WTC11 (cell line): ENCODE data around the gene TANGO6. TPM values are rescaled to one million over a fixed set of nuclear protein-coding genes. Genes with fewer than 3 reads are reported as not detected.

Experiments used
- ATAC-seq: fragments of 200-7000 bp; cut with Tn5 transposase; 2 replicates; pipeline ENCODE4 v1.10.0; 2021; ENCODE audit warnings: mild to moderate bottlenecking, moderate library complexity
- CTCF ChIA-PET: fragments of 300-600 bp; sonication (Branson Sonifier 250); formaldehyde crosslinking; loops from one replicate; lab custom pipeline; 2021; ENCODE audit warnings: antibody characterized with exemption; lab: Charles Lee
- POLR2A ChIA-PET: fragments of 350-600 bp; sonication (Branson Sonifier 250); formaldehyde crosslinking; loops from one replicate; lab custom pipeline; 2021; ENCODE audit warnings: antibody characterized with exemption; lab: Charles Lee
- DNase-seq: peaks from one replicate; pipeline ENCODE4 v3.0.0; 2021; ENCODE audit warnings: low spot score
- H3K27ac Mint-ChIP-seq: 2 replicates; pipeline ENCODE4 v1.8.0; 2021; ENCODE audit warnings: mixed read lengths
- H3K27me3 Mint-ChIP-seq: 2 replicates; pipeline ENCODE4 v1.8.0; 2021; ENCODE audit warnings: low read depth, mild to moderate bottlenecking, moderate library complexity, mixed read lengths
- H3K36me3 Mint-ChIP-seq: 2 replicates; pipeline ENCODE4 v1.8.0; 2021; ENCODE audit warnings: mixed read lengths
- H3K4me1 Mint-ChIP-seq: 2 replicates; pipeline ENCODE4 v1.8.0; 2022; ENCODE audit warnings: mixed read lengths
- H3K4me3 Mint-ChIP-seq: 2 replicates; pipeline ENCODE4 v1.8.0; 2021; ENCODE audit warnings: mild to moderate bottlenecking, moderate library complexity, mixed read lengths
- H3K9me3 Mint-ChIP-seq: 2 replicates; pipeline ENCODE4 v1.8.0; 2021; ENCODE audit warnings: mixed read lengths
- CDX4 ChIP-seq: fragments of 250-450 bp; sonication (Bioruptor Pico); IDR thresholded peaks from 2 replicates; pipeline ENCODE4 v1.9.0; 2021; ENCODE audit warnings: moderate library complexity, mild to moderate bottlenecking, inconsistent platforms, borderline replicate concordance
- CTCF ChIP-seq: fragments of 200-600 bp; IDR thresholded peaks from 2 replicates; pipeline ENCODE4 v1.8.0; 2022; ENCODE audit warnings: antibody characterized with exemption
- MYBL2 ChIP-seq: sonication (generic); formaldehyde crosslinking; IDR thresholded peaks from 2 replicates; pipeline ENCODE4 v1.8.1; 2023; ENCODE audit warnings: mild to moderate bottlenecking, moderate library complexity, missing genetic modification reagents
- NR1H2 ChIP-seq: sonication (generic); formaldehyde crosslinking; IDR thresholded peaks from 2 replicates; pipeline ENCODE4 v1.9.0; 2021; ENCODE audit warnings: mild to moderate bottlenecking, moderate library complexity, missing genetic modification reagents
- NR3C1 ChIP-seq: sonication (generic); formaldehyde crosslinking; conservative IDR thresholded peaks from 2 replicates; pipeline ENCODE4 v1.8.1; 2023; ENCODE audit warnings: low read depth, mild to moderate bottlenecking, missing genetic modification reagents
- OVOL2 ChIP-seq: fragments of 250-450 bp; sonication (Bioruptor Pico); IDR thresholded peaks from 2 replicates; pipeline ENCODE4 v1.9.0; 2021; ENCODE audit warnings: mild to moderate bottlenecking, borderline replicate concordance
- RORB ChIP-seq: fragments of 250-450 bp; sonication (Bioruptor Pico); IDR thresholded peaks from 2 replicates; pipeline ENCODE4 v1.9.0; 2021; ENCODE audit warnings: mild to moderate bottlenecking
- SMAD3 ChIP-seq: sonication (generic); formaldehyde crosslinking; IDR thresholded peaks from 2 replicates; pipeline ENCODE4 v1.8.0; 2022; ENCODE audit warnings: missing genetic modification reagents, mild to moderate bottlenecking, borderline replicate concordance
- SOX15 ChIP-seq: fragments of 250-450 bp; sonication (Bioruptor Pico); IDR thresholded peaks from 2 replicates; pipeline ENCODE4 v1.9.0; 2021; ENCODE audit warnings: mild to moderate bottlenecking
- SP1 ChIP-seq: sonication (generic); formaldehyde crosslinking; conservative IDR thresholded peaks from 2 replicates; pipeline ENCODE4 v1.8.1; 2022; ENCODE audit warnings: missing genetic modification reagents
- TEAD4 ChIP-seq: sonication (generic); formaldehyde crosslinking; IDR thresholded peaks from 2 replicates; pipeline ENCODE4 v1.8.0; 2022; ENCODE audit warnings: mild to moderate bottlenecking, missing genetic modification reagents
- USF2 ChIP-seq: sonication (generic); formaldehyde crosslinking; IDR thresholded peaks from 2 replicates; pipeline ENCODE4 v1.8.1; 2023; ENCODE audit warnings: mild to moderate bottlenecking, missing genetic modification reagents, moderate library complexity
- ZNF219 ChIP-seq: sonication (generic); formaldehyde crosslinking; IDR thresholded peaks from 2 replicates; pipeline ENCODE4 v1.8.0; 2023; ENCODE audit warnings: missing genetic modification reagents, mild to moderate bottlenecking, borderline replicate concordance
- ZNF263 ChIP-seq: sonication (generic); formaldehyde crosslinking; IDR thresholded peaks from 2 replicates; pipeline ENCODE4 v1.8.1; 2022; ENCODE audit warnings: low read depth, mild to moderate bottlenecking, moderate library complexity, missing genetic modification reagents
- ZNF281 ChIP-seq: sonication (generic); formaldehyde crosslinking; IDR thresholded peaks from 2 replicates; pipeline ENCODE4 v1.8.0; 2023; ENCODE audit warnings: mild to moderate bottlenecking, missing genetic modification reagents
- ZNF425 ChIP-seq: fragments of 250-450 bp; sonication (Bioruptor Pico); conservative IDR thresholded peaks from 2 replicates; pipeline ENCODE4 v1.9.0; 2021; ENCODE audit warnings: mild to moderate bottlenecking
- ZNF532 ChIP-seq: fragments of 250-450 bp; sonication (Bioruptor Pico); IDR thresholded peaks from 2 replicates; pipeline ENCODE4 v1.9.0; 2021; ENCODE audit warnings: mild to moderate bottlenecking, borderline replicate concordance
- ZNF671 ChIP-seq: fragments of 250-450 bp; sonication (Bioruptor Pico); IDR thresholded peaks from 2 replicates; pipeline ENCODE4 v1.8.0; 2021; ENCODE audit warnings: mild to moderate bottlenecking
- total RNA-seq: library from RNA; stranded (reverse); gene quantifications from 3 replicates; pipeline ENCODE4 v1.2.3, GENCODE V29; 2021

The TANGO6 gene
- total RNA-seq, 1 experiment from 2014 or later: 15.6 TPM

GRCh38 chr16:69029121-69029520 is 185.8 kb downstream of the TANGO6 start:
- Mint-ChIP-seq H3K4me1 (peaks cover 2% of the 10 kb centered on the region; the same call in 1 of the 2 replicates), H3K36me3 (no peaks in the 10 kb centered on the region), H3K27me3 (no peaks in the 10 kb centered on the region), H3K27ac (no peak overlapping the region), H3K4me3 (no peak overlapping the region), H3K9me3 (no peaks in the 10 kb centered on the region)
- no peak for TF ChIP-seq USF2 (CRISPR knock-in tag)
- no peak for TF ChIP-seq TEAD4 (CRISPR knock-in tag)
- TF ChIP-seq ZNF263 (CRISPR knock-in tag): no peak
- TF ChIP-seq ZNF532: no peak
- no peak for TF ChIP-seq ZNF219 (CRISPR knock-in tag)
- no peak for TF ChIP-seq ZNF671 (CRISPR knock-in tag)
- TF ChIP-seq MYBL2 (CRISPR knock-in tag): no peak
- TF ChIP-seq RORB (CRISPR knock-in tag): no peak
- TF ChIP-seq NR1H2 (CRISPR knock-in tag): no peak
- no peak for TF ChIP-seq OVOL2 (CRISPR knock-in tag)
- TF ChIP-seq SMAD3 (CRISPR knock-in tag): no peak
- TF ChIP-seq NR3C1 (CRISPR knock-in tag): no peak
- TF ChIP-seq ZNF425 (CRISPR knock-in tag): no peak
- TF ChIP-seq CTCF: no peak
- TF ChIP-seq SOX15 (CRISPR knock-in tag): no peak
- DNase-seq: no peak
- CTCF ChIA-PET: no interaction called here
- POLR2A ChIA-PET: no interaction called here
- no peak for ATAC-seq

- Mint-ChIP-seq H3K27me3 (no peaks in the 10 kb centered on the region), H3K36me3 (no peaks in the 10 kb centered on the region), H3K27ac (no peak overlapping the region), H3K4me1 (peaks cover 2% of the 10 kb centered on the region; the same call in 1 of the 2 replicates), H3K4me3 (no peak overlapping the region), H3K9me3 (no peaks in the 10 kb centered on the region)
- ATAC-seq: no peak
- ChIA-PET POLR2A (no interaction called here), CTCF (no interaction called here)
- no peak for DNase-seq
- no peak for TF ChIP-seq ZNF281
- no peak for TF ChIP-seq ZNF671 (CRISPR knock-in tag)
- TF ChIP-seq SP1 (CRISPR knock-in tag): no peak
- TF ChIP-seq CTCF: no peak
- TF ChIP-seq CDX4 (CRISPR knock-in tag): no peak
Measured at GRCh38 chr16:69031877-69032301, 188.6 kb downstream of the TANGO6 start.
